ENCODE data around the gene WBP2. TPM values are rescaled to one million over a fixed set of nuclear protein-coding genes. Genes with fewer than 3 reads are reported as not detected.

WBP2 gene
- total and polyA plus RNA-seq, 2 of the 13 experiments (the other 11 are each of a cell fraction or from before 2014, with no cell fraction given), result 29.2 to 29.5 TPM

DNA sequence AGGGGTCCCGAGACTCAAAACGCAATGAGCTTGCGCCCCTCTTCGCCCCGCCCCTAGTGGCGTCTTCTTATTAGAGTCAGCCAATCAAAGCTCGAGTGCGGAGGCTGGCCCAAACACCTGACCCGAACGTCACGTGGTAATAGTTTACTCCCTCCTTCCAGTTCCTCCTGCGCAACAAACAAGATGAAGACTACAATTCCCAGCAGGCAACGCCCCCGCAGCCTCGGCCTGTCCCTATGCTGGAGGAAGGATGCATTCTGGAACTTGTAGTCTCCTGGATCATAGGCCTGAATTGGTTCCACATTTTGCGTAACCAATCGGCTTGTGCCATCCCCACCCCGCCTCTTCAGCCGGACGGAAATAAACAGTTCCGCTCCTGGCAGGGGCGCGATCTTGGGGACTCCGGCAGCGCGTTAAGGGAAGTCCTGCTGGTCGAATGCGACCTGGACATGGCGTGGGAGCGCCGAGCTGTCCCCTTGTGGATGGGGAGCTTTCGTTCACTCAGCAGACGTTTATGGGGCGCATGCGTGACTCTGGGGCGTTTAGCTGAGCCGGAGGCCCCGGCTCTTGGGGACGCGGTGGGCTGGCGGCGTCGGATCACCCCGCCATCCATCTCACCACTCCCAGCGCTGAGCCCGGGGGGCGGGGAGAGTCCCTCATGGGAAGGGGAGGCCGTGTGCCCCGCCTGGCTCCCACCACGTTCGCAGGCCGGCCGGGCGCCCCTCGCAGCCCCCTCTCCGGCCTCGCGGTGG, at the start of gene WBP2 (continued):
- TF ChIP-seq, protein P1, sequence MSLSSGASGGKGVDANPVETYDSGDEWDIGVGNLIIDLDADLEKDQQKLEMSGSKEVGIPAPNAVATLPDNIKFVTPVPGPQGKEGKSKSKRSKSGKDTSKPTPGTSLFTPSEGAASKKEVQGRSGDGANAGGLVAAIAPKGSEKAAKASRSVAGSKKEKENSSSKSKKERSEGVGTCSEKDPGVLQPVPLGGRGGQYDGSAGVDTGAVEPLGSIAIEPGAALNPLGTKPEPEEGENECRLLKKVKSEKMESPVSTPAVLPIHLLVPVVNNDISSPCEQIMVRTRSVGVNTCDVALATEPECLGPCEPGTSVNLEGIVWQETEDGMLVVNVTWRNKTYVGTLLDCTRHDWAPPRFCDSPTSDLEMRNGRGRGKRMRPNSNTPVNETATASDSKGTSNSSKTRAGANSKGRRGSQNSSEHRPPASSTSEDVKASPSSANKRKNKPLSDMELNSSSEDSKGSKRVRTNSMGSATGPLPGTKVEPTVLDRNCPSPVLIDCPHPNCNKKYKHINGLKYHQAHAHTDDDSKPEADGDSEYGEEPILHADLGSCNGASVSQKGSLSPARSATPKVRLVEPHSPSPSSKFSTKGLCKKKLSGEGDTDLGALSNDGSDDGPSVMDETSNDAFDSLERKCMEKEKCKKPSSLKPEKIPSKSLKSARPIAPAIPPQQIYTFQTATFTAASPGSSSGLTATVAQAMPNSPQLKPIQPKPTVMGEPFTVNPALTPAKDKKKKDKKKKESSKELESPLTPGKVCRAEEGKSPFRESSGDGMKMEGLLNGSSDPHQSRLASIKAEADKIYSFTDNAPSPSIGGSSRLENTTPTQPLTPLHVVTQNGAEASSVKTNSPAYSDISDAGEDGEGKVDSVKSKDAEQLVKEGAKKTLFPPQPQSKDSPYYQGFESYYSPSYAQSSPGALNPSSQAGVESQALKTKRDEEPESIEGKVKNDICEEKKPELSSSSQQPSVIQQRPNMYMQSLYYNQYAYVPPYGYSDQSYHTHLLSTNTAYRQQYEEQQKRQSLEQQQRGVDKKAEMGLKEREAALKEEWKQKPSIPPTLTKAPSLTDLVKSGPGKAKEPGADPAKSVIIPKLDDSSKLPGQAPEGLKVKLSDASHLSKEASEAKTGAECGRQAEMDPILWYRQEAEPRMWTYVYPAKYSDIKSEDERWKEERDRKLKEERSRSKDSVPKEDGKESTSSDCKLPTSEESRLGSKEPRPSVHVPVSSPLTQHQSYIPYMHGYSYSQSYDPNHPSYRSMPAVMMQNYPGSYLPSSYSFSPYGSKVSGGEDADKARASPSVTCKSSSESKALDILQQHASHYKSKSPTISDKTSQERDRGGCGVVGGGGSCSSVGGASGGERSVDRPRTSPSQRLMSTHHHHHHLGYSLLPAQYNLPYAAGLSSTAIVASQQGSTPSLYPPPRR (CRISPR knock-in tag; IDR thresholded peaks at IDR 0.05; ENCODE audit: borderline replicate concordance), result peak; percentile 78
- TF ChIP-seq, protein P2, sequence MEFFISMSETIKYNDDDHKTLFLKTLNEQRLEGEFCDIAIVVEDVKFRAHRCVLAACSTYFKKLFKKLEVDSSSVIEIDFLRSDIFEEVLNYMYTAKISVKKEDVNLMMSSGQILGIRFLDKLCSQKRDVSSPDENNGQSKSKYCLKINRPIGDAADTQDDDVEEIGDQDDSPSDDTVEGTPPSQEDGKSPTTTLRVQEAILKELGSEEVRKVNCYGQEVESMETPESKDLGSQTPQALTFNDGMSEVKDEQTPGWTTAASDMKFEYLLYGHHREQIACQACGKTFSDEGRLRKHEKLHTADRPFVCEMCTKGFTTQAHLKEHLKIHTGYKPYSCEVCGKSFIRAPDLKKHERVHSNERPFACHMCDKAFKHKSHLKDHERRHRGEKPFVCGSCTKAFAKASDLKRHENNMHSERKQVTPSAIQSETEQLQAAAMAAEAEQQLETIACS (CRISPR knock-in tag; IDR thresholded peaks at IDR 0.05), result 0 out of 2 replicates have a peak, but pooled peaks have one; percentile 35
- TF ChIP-seq, protein P3, sequence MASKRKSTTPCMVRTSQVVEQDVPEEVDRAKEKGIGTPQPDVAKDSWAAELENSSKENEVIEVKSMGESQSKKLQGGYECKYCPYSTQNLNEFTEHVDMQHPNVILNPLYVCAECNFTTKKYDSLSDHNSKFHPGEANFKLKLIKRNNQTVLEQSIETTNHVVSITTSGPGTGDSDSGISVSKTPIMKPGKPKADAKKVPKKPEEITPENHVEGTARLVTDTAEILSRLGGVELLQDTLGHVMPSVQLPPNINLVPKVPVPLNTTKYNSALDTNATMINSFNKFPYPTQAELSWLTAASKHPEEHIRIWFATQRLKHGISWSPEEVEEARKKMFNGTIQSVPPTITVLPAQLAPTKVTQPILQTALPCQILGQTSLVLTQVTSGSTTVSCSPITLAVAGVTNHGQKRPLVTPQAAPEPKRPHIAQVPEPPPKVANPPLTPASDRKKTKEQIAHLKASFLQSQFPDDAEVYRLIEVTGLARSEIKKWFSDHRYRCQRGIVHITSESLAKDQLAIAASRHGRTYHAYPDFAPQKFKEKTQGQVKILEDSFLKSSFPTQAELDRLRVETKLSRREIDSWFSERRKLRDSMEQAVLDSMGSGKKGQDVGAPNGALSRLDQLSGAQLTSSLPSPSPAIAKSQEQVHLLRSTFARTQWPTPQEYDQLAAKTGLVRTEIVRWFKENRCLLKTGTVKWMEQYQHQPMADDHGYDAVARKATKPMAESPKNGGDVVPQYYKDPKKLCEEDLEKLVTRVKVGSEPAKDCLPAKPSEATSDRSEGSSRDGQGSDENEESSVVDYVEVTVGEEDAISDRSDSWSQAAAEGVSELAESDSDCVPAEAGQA (IDR thresholded peaks at IDR 0.05; ENCODE audit: low read depth), result peak; percentile 32; the same call in 1 of the 2 replicates
- TF ChIP-seq, protein P3 (CRISPR knock-in tag; IDR thresholded peaks at IDR 0.05; ENCODE audit: borderline replicate concordance), result peak; percentile 29; the same call in 1 of the 2 replicates
- TF ChIP-seq MED1 (CRISPR knock-in tag; IDR thresholded peaks at IDR 0.05), result peak; percentile 69; the same call in 1 of the 2 replicates
- TF ChIP-seq, protein P4, sequence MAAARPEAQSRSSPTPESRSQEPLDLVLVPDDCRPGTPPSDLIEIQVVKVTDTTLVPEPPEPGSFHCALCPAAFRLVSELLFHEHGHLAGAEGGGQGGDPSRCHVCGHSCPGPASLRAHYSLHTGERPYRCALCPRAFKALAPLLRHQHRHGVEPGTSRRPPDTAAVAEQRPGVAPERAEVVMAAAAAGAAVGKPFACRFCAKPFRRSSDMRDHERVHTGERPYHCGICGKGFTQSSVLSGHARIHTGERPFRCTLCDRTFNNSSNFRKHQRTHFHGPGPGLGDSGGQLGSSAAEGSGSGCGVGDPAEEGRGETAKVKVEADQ (CRISPR knock-in tag; IDR thresholded peaks at IDR 0.05; ENCODE audit: borderline replicate concordance), result no peak; the same call in 1 of the 2 replicates
- TF ChIP-seq SNAI1 (CRISPR knock-in tag; IDR thresholded peaks at IDR 0.05; ENCODE audit: borderline replicate concordance), result no peak
- TF ChIP-seq, protein P5, sequence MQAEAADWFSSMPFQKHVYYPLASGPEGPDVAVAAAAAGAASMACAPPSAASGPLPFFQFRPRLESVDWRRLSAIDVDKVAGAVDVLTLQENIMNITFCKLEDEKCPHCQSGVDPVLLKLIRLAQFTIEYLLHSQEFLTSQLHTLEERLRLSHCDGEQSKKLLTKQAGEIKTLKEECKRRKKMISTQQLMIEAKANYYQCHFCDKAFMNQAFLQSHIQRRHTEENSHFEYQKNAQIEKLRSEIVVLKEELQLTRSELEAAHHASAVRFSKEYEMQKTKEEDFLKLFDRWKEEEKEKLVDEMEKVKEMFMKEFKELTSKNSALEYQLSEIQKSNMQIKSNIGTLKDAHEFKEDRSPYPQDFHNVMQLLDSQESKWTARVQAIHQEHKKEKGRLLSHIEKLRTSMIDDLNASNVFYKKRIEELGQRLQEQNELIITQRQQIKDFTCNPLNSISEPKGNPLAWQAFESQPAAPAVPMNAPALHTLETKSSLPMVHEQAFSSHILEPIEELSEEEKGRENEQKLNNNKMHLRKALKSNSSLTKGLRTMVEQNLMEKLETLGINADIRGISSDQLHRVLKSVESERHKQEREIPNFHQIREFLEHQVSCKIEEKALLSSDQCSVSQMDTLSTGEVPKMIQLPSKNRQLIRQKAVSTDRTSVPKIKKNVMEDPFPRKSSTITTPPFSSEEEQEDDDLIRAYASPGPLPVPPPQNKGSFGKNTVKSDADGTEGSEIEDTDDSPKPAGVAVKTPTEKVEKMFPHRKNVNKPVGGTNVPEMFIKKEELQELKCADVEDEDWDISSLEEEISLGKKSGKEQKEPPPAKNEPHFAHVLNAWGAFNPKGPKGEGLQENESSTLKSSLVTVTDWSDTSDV (CRISPR knock-in tag; IDR thresholded peaks at IDR 0.05), result no peak
- TF ChIP-seq SYNCRIP (IDR thresholded peaks at IDR 0.05; ENCODE audit: insufficient read depth, low read depth, low read length), result no peak
- no peak for TF ChIP-seq NFIC (IDR thresholded peaks at IDR 0.05; ENCODE audit: low read length)
- no peak for TF ChIP-seq ZNF672 (CRISPR knock-in tag; IDR thresholded peaks at IDR 0.05)
- TF ChIP-seq ZNF317 (CRISPR knock-in tag; IDR thresholded peaks at IDR 0.05), result peak; percentile 80; the same call in 1 of the 2 replicates

Data from HepG2 (cell line).